ENCODE results near the gene GAST. TPM values are rescaled to one million over a fixed set of nuclear protein-coding genes. Genes with fewer than 3 reads are reported as not detected.

GAST gene
- total and polyA plus RNA-seq, 2 of the 13 experiments (the other 11 are each of a cell fraction or from before 2014, with no cell fraction given): 0.32 to 0.42 TPM

DNA sequence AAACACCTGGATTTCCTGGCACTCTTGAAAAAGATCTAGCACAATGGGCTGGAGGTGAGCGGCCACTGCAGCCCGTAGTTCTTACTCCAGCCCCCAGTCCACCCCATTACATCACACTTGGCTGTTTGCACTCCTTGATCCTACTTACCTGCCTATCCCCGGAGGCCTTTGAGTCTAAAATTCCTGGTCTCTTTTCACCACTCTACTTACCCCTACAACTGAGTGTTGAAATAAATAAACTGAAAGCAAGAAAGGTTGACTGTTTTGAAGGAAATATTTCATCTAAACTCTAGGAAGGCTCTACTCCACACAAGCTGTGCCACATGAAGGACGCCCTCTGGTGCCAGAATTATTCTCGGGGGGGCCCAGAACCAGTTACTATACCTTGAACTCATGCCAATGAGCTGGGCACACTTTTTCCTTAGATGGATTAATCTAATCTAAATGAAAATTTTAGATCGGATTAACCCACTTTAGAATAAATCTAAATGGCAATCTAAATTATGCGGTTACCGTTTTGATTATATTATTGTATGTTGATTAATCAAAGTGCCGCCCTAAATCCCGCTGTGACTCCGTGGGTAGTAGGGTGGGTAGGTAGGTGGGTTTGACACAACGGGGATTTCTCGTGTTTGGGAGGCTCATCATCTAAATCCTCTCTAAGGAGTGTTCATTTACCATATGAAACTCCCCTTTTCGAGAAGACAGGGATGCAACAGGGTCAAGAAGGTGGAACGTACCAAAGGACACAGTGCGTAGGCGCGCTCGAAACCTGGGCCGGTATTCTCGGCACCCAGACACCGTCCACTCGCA, 24.1 kb upstream of the GAST start (continued):
- TF ChIP-seq, protein P1, sequence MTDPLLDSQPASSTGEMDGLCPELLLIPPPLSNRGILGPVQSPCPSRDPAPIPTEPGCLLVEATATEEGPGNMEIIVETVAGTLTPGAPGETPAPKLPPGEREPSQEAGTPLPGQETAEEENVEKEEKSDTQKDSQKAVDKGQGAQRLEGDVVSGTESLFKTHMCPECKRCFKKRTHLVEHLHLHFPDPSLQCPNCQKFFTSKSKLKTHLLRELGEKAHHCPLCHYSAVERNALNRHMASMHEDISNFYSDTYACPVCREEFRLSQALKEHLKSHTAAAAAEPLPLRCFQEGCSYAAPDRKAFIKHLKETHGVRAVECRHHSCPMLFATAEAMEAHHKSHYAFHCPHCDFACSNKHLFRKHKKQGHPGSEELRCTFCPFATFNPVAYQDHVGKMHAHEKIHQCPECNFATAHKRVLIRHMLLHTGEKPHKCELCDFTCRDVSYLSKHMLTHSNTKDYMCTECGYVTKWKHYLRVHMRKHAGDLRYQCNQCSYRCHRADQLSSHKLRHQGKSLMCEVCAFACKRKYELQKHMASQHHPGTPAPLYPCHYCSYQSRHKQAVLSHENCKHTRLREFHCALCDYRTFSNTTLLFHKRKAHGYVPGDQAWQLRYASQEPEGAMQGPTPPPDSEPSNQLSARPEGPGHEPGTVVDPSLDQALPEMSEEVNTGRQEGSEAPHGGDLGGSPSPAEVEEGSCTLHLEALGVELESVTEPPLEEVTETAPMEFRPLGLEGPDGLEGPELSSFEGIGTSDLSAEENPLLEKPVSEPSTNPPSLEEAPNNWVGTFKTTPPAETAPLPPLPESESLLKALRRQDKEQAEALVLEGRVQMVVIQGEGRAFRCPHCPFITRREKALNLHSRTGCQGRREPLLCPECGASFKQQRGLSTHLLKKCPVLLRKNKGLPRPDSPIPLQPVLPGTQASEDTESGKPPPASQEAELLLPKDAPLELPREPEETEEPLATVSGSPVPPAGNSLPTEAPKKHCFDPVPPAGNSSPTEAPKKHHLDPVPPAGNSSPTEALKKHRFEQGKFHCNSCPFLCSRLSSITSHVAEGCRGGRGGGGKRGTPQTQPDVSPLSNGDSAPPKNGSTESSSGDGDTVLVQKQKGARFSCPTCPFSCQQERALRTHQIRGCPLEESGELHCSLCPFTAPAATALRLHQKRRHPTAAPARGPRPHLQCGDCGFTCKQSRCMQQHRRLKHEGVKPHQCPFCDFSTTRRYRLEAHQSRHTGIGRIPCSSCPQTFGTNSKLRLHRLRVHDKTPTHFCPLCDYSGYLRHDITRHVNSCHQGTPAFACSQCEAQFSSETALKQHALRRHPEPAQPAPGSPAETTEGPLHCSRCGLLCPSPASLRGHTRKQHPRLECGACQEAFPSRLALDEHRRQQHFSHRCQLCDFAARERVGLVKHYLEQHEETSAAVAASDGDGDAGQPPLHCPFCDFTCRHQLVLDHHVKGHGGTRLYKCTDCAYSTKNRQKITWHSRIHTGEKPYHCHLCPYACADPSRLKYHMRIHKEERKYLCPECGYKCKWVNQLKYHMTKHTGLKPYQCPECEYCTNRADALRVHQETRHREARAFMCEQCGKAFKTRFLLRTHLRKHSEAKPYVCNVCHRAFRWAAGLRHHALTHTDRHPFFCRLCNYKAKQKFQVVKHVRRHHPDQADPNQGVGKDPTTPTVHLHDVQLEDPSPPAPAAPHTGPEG (CRISPR knock-in tag; IDR thresholded peaks at IDR 0.05): 0 out of 2 replicates have a peak, but pooled peaks have one; percentile 44
- TF ChIP-seq ZSCAN30 (CRISPR knock-in tag; IDR thresholded peaks at IDR 0.05) (peak; percentile 81; the same call in 1 of the 2 replicates), ZKSCAN8 (CRISPR knock-in tag; IDR thresholded peaks at IDR 0.05; ENCODE audit: borderline replicate concordance) (0 out of 2 replicates have a peak, but pooled peaks have one; percentile 54), CHD4 (IDR thresholded peaks at IDR 0.05; ENCODE audit: borderline replicate concordance, low read length) (peak; percentile 25; the same call in 1 of the 2 replicates), ZNF558 (CRISPR knock-in tag; IDR thresholded peaks at IDR 0.05; ENCODE audit: borderline replicate concordance) (0 out of 2 replicates have a peak, but pooled peaks have one; percentile 27), MIER3 (CRISPR knock-in tag; IDR thresholded peaks at IDR 0.05; ENCODE audit: borderline replicate concordance) (peak; percentile 10; the same call in 1 of the 2 replicates), POLR2A (IDR thresholded peaks at IDR 0.05; ENCODE audit: insufficient read depth in 1 of 2, low read depth in 2 of 2, low read length in 2 of 2) (peak in 1 of 2 experiments; percentile 69; a peak in 1 of 4 replicates), NFIC (IDR thresholded peaks at IDR 0.05; ENCODE audit: low read length) (0 out of 2 replicates have a peak, but pooled peaks have one; percentile 41), ZNF674 (CRISPR knock-in tag; IDR thresholded peaks at IDR 0.05; ENCODE audit: low read depth) (0 out of 2 replicates have a peak, but pooled peaks have one; percentile 37), HOXA5 (CRISPR knock-in tag; IDR thresholded peaks at IDR 0.05) (peak; percentile 3; the same call in 1 of the 2 replicates), ZNF121 (CRISPR knock-in tag; IDR thresholded peaks at IDR 0.05) (peak; percentile 29; the same call in 1 of the 2 replicates), ZFYVE20 (CRISPR knock-in tag; IDR thresholded peaks at IDR 0.05; ENCODE audit: borderline replicate concordance, low read depth) (no peak)
- TF ChIP-seq, protein P2, sequence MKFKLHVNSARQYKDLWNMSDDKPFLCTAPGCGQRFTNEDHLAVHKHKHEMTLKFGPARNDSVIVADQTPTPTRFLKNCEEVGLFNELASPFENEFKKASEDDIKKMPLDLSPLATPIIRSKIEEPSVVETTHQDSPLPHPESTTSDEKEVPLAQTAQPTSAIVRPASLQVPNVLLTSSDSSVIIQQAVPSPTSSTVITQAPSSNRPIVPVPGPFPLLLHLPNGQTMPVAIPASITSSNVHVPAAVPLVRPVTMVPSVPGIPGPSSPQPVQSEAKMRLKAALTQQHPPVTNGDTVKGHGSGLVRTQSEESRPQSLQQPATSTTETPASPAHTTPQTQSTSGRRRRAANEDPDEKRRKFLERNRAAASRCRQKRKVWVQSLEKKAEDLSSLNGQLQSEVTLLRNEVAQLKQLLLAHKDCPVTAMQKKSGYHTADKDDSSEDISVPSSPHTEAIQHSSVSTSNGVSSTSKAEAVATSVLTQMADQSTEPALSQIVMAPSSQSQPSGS (CRISPR knock-in tag; IDR thresholded peaks at IDR 0.05): peak; percentile 61; the same call in 1 of the 2 replicates
- TF ChIP-seq, protein P3, sequence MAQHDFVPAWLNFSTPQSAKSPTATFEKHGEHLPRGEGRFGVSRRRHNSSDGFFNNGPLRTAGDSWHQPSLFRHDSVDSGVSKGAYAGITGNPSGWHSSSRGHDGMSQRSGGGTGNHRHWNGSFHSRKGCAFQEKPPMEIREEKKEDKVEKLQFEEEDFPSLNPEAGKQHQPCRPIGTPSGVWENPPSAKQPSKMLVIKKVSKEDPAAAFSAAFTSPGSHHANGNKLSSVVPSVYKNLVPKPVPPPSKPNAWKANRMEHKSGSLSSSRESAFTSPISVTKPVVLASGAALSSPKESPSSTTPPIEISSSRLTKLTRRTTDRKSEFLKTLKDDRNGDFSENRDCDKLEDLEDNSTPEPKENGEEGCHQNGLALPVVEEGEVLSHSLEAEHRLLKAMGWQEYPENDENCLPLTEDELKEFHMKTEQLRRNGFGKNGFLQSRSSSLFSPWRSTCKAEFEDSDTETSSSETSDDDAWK (CRISPR knock-in tag; IDR thresholded peaks at IDR 0.05): no peak
- TF ChIP-seq, protein P4, sequence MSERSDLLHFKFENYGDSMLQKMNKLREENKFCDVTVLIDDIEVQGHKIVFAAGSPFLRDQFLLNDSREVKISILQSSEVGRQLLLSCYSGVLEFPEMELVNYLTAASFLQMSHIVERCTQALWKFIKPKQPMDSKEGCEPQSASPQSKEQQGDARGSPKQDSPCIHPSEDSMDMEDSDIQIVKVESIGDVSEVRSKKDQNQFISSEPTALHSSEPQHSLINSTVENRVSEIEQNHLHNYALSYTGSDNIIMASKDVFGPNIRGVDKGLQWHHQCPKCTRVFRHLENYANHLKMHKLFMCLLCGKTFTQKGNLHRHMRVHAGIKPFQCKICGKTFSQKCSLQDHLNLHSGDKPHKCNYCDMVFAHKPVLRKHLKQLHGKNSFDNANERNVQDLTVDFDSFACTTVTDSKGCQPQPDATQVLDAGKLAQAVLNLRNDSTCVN (CRISPR knock-in tag; IDR thresholded peaks at IDR 0.05; ENCODE audit: borderline replicate concordance): 0 out of 2 replicates have a peak, but pooled peaks have one; percentile 6
- TF ChIP-seq, protein P5, sequence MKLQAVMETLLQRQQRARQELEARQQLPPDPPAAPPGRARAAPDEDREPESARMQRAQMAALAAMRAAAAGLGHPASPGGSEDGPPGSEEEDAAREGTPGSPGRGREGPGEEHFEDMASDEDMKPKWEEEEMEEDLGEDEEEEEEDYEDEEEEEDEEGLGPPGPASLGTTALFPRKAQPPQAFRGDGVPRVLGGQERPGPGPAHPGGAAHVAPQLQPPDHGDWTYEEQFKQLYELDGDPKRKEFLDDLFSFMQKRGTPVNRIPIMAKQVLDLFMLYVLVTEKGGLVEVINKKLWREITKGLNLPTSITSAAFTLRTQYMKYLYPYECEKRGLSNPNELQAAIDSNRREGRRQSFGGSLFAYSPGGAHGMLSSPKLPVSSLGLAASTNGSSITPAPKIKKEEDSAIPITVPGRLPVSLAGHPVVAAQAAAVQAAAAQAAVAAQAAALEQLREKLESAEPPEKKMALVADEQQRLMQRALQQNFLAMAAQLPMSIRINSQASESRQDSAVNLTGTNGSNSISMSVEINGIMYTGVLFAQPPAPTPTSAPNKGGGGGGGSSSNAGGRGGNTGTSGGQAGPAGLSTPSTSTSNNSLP (IDR thresholded peaks at IDR 0.05; ENCODE audit: low read depth, low read length): peak; percentile 54; the same call in 1 of the 2 replicates

Measured in HepG2 (cell line).